GM15510 (cell line): Measurements from ENCODE around the gene SAMD13.

ENCODE experiments used
- POLR2A ChIP-seq: IDR thresholded peaks from 3 replicates; pipeline ENCODE4 v1.6.1; 2011; ENCODE audit warnings: borderline replicate concordance; ENCODE audit not compliant: insufficient read length; ENCODE audit errors: extremely low read depth

The SAMD13 gene, protein sequence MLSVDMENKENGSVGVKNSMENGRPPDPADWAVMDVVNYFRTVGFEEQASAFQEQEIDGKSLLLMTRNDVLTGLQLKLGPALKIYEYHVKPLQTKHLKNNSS

DNA sequence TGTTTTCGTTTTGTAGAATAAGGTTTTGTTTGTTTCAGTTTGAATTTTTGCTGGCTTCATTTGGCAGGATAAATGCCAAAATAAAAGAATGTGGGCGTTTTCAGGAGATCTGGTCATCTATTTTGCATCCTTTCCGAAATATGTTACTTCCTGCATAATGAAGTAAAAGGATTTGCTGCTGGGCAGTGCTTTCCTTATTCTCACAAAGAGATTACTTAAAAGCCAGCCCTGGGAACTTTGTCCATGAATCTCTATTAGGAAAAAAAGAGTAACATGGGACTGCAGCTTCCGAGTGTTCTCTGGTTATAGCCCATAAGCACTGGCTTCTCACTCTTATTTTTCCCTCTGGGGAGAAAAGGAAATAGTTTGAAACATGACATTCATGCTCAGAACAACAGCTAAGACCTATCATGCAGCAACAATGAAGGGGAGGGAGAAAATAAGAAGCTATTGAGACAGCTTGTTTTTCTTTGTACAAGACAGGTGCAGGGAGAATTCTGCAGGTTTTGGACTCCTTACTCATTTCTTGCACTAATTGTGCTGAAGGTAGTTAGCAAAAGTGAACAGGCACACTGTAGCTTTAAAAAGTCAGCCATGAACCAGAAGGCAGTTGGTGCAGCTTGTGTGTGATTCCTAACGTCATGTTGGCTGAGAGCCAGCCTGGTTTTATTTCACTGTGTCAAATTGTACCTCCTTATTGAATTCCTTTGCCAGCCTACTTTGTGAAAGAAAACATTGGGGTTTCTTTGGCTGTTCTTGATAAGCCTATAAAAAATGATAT, at the start of gene SAMD13:
Gene SAMD13 (plus strand): TSS at position 705 of the 781 bp plus-strand sequence. CDS start 1,527 bp downstream, outside the sequence.
- no peak for TF ChIP-seq POLR2A

DNA sequence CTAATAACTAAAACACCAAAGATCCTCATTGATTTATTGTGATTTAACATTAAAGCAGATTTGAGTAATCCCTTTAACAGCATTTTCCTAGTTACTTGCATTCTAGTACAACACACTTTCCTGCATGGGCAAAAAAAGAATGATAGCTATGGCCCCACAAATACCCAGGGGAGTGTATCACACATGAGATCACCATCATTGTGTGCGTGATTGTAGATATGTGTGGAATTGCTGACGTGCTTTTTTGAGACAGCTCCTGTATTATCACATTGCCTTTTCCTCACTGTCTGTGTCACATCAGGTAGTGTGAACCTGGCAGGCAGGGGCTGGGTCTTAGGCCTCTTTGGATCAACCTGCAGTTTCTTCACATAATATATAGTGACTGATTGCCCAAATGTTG, 48.5 kb upstream of the SAMD13 start:
- TF ChIP-seq POLR2A, result no peak

DNA sequence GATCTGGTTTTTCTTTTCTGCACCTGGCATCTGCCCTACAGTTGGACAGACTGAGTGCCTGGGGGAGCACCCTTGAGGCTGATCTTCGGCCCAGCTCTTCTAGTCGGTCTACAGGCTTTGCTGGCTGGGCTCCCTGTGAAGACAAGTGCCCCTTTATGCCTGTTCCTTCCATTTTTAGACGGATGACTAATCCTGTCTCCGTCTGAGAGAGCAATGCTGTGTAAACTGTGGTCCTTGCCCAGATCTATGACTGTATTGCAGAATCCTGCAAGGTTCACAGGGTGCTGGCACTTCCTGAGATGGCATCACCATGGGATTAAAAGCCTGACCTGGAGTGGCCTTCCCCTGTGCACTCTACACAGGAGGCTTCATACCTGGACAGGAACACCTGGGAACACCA, 47.6 kb upstream of the SAMD13 start:
- no peak for TF ChIP-seq POLR2A

DNA sequence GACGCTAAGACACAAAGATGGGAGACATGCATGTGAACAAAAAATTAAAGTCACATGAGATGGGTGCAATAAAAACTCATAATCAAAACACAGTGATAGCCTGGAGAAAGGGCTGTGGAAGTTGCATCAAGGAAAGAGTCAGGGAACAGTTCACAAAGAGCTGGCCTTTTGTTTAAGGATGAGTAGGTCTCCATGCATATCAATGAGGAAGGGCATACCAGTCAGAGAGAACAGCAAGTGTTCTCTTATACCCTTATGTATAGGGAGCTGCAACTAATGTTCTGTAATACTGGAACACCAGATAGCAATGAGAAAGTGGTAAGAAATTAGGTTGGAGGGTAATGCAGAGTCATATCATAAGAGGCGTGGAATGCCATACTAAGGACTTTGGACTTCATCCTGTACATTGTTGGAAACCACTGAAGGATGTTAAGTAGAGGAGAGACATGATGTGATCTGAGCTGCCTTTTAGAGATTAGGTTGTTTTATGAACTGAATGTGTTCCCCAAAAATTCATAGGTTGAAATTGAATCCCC, 46.7 kb upstream of the SAMD13 start:
- no peak for TF ChIP-seq POLR2A

DNA sequence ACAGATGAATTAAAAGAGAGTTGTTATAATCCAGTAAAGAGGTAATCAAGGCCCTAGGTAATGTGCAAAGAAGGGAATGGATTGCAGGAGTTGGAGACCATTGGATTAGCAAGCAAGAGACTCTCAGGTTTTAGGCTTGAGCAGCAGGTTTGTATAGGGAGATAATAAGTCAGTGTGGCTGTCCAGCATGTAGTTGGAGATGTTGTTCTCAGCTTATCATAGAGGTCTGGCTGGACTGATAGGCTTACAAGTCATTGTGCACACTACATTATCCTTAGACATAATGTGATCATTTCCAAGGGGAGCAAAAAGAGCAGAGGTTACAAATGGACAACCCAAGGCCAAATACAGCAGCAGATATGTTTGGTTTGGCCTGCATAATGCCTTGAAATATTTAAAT, 45.9 kb upstream of the SAMD13 start:
- no peak for TF ChIP-seq POLR2A

DNA sequence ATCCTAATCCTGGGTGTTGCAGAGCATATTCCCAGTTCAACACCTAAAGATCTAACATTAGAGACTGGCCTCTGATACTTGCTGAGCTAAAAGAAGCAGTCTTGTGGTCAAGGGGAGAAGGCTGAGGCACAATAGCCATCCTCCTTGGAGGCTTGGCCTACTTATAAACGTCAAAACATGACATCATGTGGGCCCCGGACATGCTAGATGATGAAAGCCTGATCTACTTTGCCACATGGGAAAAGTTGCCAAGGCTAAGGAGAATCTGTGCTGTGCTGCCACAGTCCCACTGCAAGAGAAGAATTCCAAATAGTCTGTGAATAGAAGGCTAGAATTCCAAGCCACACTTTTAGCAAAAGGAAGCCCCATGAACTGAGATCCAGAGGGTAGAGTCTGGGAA, 43.9 kb upstream of the SAMD13 start:
- no peak for TF ChIP-seq POLR2A

DNA sequence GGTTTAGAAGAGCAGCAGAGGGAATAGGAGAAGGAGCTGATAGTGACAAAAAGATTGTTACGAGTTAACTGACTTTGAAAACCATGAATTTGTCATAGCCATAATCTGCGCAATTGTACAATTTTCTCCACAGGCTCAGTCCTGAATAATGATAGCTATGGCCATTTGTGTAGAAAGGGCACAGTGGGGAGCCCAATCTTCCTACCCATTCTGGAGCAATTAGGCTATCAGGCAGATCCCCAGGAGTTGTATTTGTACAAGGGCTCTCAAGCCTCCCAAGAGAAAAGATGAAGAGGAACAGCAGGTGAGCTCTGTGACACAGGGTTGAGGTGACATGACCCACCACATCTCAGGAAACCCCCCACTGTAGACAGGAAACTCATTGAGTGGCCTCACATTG, 42.1 kb upstream of the SAMD13 start:
- TF ChIP-seq POLR2A, result no peak

DNA sequence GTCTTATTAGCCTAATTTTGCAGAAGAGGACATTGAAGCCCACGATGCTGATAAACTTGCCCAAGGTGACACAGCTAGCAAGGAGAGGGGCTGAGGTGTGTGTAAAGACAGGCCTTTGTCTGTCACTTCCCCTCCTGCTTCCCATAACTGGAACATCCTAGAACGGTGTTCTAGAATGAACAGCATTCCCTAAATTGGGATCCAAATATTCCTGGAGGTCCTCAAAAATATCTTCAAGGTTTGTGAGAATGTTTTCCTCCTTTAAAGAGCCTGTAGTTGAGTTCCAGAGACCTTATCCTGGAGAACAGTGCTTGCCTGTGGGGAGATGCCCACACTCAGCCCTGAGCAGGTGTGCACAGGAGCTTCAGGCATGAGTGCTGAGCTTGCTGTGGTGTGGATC, 41.5 kb upstream of the SAMD13 start:
- TF ChIP-seq POLR2A, result no peak

DNA sequence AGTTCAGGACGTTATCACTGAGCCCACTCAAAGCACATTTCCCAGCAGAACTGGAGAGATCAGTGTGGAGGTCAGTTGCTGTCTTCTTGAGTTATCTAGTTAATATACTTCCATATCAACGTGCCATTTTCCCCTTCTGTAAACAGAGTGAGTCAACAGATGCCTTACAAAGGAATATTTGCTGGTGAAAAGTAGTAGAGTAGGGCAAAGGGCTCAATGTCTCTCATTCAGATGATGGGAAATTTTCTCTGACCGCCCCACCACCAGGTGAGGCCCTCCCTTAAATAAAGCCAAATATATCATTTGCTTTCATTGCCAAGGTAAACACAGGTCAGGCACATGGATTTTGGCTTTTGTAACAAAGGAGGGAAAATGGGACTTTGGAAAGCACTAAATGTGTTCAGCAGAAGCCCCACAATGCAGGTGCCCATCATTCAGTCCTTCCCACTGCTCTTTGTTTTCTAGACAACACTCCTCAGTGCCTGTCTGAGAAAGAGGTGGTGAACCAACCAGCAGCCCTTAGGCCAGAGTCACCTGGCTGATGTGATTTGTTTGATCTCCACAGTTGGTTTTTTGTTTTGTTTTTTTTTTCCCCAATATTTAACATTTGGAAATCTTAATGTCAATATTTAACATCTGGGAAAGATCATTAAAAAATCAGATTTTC, 40.5 kb upstream of the SAMD13 start:
- no peak for TF ChIP-seq POLR2A

DNA sequence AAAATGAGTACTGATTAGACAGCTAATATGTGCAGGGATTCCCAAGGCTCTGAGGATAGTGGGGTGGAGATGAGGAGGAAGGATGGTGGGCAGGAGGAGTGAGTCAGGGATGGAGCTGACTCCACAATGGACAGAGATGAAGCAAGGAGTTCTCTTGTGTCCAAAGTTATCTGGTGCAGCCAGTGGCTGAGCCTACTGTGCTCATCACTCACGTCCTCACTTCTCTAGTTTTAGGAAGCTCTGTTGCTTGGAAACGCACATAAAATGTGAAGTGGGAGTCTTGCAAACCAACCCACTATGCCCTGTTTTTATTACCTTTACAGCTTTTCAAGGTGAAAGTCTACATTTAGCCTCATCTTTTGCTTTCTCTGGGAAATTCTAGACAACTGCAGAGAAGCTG, 36.5 kb upstream of the SAMD13 start:
- TF ChIP-seq POLR2A, result no peak

DNA sequence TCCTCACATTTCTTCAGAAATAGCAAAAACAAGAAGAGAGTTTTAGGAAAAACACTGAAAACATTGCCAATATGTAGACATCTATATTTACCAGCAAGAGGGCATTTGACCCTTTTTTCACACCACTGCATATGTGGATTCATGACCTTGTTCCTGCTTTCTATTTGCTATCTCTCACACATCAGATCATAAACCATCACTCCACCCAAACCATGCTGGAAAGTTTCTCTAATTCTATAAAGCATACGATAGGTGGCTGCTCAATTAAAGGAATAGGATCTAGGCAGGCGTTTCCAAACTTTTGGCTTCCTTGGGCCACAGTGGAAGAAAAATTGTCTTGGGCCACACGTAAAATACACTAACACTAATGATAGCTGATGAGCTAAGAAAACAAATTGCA, 35.6 kb upstream of the SAMD13 start:
- no peak for TF ChIP-seq POLR2A

DNA sequence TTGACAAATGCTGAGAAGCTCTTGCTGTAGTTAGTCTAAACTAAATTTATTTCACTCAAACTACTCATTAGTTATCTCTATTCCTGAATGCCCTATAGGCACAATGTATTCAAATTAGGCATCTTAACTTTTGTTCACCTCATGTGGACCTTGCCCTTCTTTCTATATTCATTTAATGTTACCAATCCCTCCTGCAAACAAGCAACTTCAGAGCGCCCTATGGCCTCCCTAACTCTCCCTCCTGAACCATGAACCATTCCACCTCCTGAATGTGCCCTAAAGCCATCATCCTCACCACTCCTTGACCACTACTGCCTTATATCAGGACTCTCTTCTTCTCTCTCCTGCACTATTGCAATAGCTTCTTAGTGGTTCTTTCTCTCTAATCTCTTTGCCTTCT, 34.8 kb upstream of the SAMD13 start:
- TF ChIP-seq POLR2A, result no peak

DNA sequence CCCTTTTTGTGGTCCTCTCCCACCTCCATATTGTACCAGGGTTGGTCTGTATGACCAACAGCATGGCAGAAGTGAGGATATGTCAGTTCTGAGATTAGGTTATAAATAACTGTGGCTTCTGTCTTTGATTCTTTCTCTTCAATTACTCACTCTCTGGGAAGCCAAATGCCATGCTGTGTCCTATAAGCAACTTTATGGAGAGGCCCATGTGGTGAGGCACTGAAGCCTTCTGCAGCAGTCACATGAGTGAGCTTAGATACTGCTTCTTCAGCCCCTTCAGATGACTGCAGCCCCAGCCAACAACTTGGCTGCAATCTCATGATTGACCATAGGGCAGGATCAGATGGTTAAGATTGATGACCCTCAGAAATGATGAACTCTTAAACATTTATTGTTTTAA, 34.0 kb upstream of the SAMD13 start:
- TF ChIP-seq POLR2A, result no peak

DNA sequence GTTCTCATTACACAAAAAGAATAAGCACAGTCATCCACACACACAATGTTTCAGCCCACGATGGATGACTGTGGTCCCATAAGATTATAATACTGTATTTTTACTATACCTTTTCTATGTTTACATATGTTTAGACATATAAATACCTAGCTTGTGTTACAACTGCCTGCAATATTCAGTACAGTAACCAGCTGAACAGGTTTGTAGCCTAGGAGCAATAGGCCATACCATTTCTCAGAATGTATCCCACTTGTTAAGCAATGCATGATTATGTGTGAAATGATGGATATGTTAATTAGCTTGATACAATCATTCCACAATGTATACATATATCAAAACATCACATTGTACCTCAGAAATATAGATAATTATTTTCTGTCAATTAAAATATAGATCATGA, 33.2 kb upstream of the SAMD13 start:
- no peak for TF ChIP-seq POLR2A

DNA sequence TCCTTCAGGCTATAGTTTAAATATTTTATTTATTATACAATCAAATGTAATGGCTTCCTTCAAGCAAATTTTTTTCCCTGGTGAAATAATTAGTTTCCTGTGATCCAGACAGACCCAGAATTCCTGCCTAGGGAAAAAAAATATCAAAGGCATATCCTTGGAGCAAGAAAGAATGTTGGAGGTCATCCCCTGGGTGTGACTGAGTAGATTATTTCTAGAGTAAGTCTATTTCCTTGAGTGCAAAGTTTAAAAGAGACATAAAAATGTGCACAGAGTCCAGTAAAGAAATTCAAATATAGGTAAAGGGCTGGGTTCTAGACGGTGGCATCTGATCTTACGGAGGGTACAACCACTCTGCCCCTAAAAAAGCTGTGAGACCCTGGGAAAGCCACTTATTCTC, 32.2 kb upstream of the SAMD13 start:
- no peak for TF ChIP-seq POLR2A
